ENCODE data around the gene GNPNAT1. TPM values are rescaled to one million over a fixed set of nuclear protein-coding genes. Genes with fewer than 3 reads are reported as not detected.

GNPNAT1 gene
- total RNA-seq, 1 donor from 2014 or later: 45.9 TPM

DNA sequence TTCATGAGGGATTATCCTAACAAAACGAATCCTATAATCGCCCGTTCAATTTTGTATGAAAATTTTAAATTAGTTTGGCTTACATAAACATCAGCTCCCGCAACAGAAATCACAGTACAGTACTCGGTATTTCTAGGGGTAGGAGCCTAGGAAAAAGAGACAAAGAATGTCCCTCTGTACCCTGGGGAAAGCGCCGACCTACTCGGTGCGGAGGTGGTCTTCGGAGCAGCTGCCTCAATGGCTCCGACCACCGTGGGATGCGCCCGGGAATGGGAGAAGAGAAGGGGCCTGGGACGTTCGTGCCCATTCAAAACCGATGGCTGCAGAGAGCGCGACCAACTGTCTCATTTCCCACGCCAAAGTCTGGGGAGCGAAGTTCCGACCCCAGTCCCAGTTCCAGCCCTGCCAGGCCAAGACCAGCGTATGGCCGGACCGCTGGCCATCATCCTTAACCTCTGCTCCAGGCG is 618 bp downstream of the GNPNAT1 start:
- peak overlapping the region; percentile 94 for H3K4me3 Mint-ChIP-seq (ENCODE audit: unreplicated experiment)
- no peaks in the 10 kb centered on the region for H3K9me3 Mint-ChIP-seq (ENCODE audit: low read depth)
- peaks cover 1% of the 10 kb centered on the region for H3K36me3 Mint-ChIP-seq (ENCODE audit: low read depth)
- H3K4me1 Mint-ChIP-seq (ENCODE audit: low read depth): peaks cover 53% of the 10 kb centered on the region
- no peak for DNase-seq (ENCODE audit: low spot score)
- TF ChIP-seq CTCF (IDR thresholded peaks at IDR 0.05): no peak
- peak overlapping the region; percentile 95 for H3K27ac Mint-ChIP-seq (ENCODE audit: unreplicated experiment)
- H3K27me3 Mint-ChIP-seq (ENCODE audit: low read depth): no peaks in the 10 kb centered on the region

- Mint-ChIP-seq H3K36me3 (ENCODE audit: low read depth) (peaks cover 1% of the 10 kb centered on the region), H3K9me3 (ENCODE audit: low read depth) (no peaks in the 10 kb centered on the region), H3K27me3 (ENCODE audit: low read depth) (no peaks in the 10 kb centered on the region), H3K27ac (ENCODE audit: unreplicated experiment) (peak overlapping the region; percentile 95), H3K4me3 (ENCODE audit: unreplicated experiment) (peak overlapping the region; percentile 94), H3K4me1 (ENCODE audit: low read depth) (peaks cover 54% of the 10 kb centered on the region)
- no peak for TF ChIP-seq CTCF (IDR thresholded peaks at IDR 0.05)
- no peak for DNase-seq (ENCODE audit: low spot score)
Observed at GRCh38 chr14:52790011-52790755, 1.2 kb downstream of the GNPNAT1 start.

GRCh38 chr14:52789118-52789517 is 2.3 kb downstream of the GNPNAT1 start:
- peaks cover 1% of the 10 kb centered on the region for H3K36me3 Mint-ChIP-seq (ENCODE audit: low read depth)
- peak overlapping the region; percentile 60 for H3K27ac Mint-ChIP-seq (ENCODE audit: unreplicated experiment)
- peaks cover 56% of the 10 kb centered on the region for H3K4me1 Mint-ChIP-seq (ENCODE audit: low read depth)
- H3K9me3 Mint-ChIP-seq (ENCODE audit: low read depth): no peaks in the 10 kb centered on the region
- no peaks in the 10 kb centered on the region for H3K27me3 Mint-ChIP-seq (ENCODE audit: low read depth)
- DNase-seq (ENCODE audit: low spot score): no peak
- H3K4me3 Mint-ChIP-seq (ENCODE audit: unreplicated experiment): peak overlapping the region; percentile 94
- TF ChIP-seq CTCF (IDR thresholded peaks at IDR 0.05): no peak

GRCh38 chr14:52786887-52787286 is 4.5 kb downstream of the GNPNAT1 start:
- no peak overlapping the region for H3K4me3 Mint-ChIP-seq (ENCODE audit: unreplicated experiment)
- no peaks in the 10 kb centered on the region for H3K27me3 Mint-ChIP-seq (ENCODE audit: low read depth)
- H3K4me1 Mint-ChIP-seq (ENCODE audit: low read depth): peaks cover 46% of the 10 kb centered on the region
- peaks cover 3% of the 10 kb centered on the region for H3K36me3 Mint-ChIP-seq (ENCODE audit: low read depth)
- H3K9me3 Mint-ChIP-seq (ENCODE audit: low read depth): no peaks in the 10 kb centered on the region
- H3K27ac Mint-ChIP-seq (ENCODE audit: unreplicated experiment): no peak overlapping the region
- DNase-seq (ENCODE audit: low spot score): no peak
- TF ChIP-seq CTCF (IDR thresholded peaks at IDR 0.05): no peak

- Mint-ChIP-seq H3K4me3 (ENCODE audit: unreplicated experiment) (no peak overlapping the region), H3K9me3 (ENCODE audit: low read depth) (no peaks in the 10 kb centered on the region), H3K27ac (ENCODE audit: unreplicated experiment) (peak overlapping the region; percentile 32), H3K27me3 (ENCODE audit: low read depth) (no peaks in the 10 kb centered on the region), H3K36me3 (ENCODE audit: low read depth) (peaks cover 5% of the 10 kb centered on the region), H3K4me1 (ENCODE audit: low read depth) (peaks cover 19% of the 10 kb centered on the region)
- TF ChIP-seq CTCF (IDR thresholded peaks at IDR 0.05): no peak
- DNase-seq (ENCODE audit: low spot score): no peak
Observed at GRCh38 chr14:52783206-52783605, 8.2 kb downstream of the GNPNAT1 start.
